ENCODE measurements around the gene PEAK1. TPM values are rescaled to one million over a fixed set of nuclear protein-coding genes. Genes with fewer than 3 reads are reported as not detected.
A peak's percentile ranks its signal among the peaks of the same experiment; 100 is the strongest.

Gene PEAK1
- polyA plus RNA-seq, 2 of the 4 experiments (the other 2 are of a cell fraction): 7.5 to 13.7 TPM

GRCh38 chr15:77243716-77244401 is 176.0 kb downstream of the PEAK1 start (continued):
- no peak for TF ChIP-seq ZC3H11A (IDR thresholded peaks at IDR 0.05)

GRCh38 chr15:77243135-77243534 is 176.8 kb downstream of the PEAK1 start:
- ChIA-PET POLR2A (no interaction called here), CTCF (no interaction called here)
- no peak for TF ChIP-seq POLR2A (IDR thresholded peaks at IDR 0.05; ENCODE audit: low read length)
- ATAC-seq (0 out of 6 replicates have a peak, but pooled peaks of 1 of the 2 experiments have one; percentile 19), DNase-seq (ENCODE audit: low read depth in 1 of 2, low spot score in 1 of 2) (peak in 1 of 2 experiments; percentile 44), FAIRE-seq (no peak)
- Histone ChIP-seq H3K27ac (no peak overlapping the region), H3K9me3 (no peaks in the 10 kb centered on the region), H3K4me3 (no peak overlapping the region), H3K4me1 (no peaks in the 10 kb centered on the region), H3K4me2 (no peak overlapping the region)
- 62% methylated on average over 2 of the region's 2 CpGs for WGBS (ENCODE audit: missing lambda C conversion rate)

GRCh38 chr15:77239882-77240608 is 179.9 kb downstream of the PEAK1 start:
- Histone ChIP-seq H3K4me1 (no peaks in the 10 kb centered on the region), H3K9me3 (peaks cover 5% of the 10 kb centered on the region), H3K4me2 (no peak overlapping the region), H3K4me3 (no peak overlapping the region), H3K27ac (no peak overlapping the region)
- ATAC-seq (no peak), FAIRE-seq (no peak), DNase-seq (ENCODE audit: low read depth in 1 of 2, low spot score in 1 of 2) (no peak)
- ChIA-PET POLR2A (no interaction called here), CTCF (no interaction called here)
- TF ChIP-seq SMC3 (IDR thresholded peaks at IDR 0.05) (no peak), CBX8 (IDR thresholded peaks at IDR 0.05) (no peak), NR3C1 (IDR thresholded peaks at IDR 0.05) (no peak), JUN (IDR thresholded peaks at IDR 0.05) (no peak), POLR2AphosphoS2 (conservative IDR thresholded peaks at IDR 0.05; ENCODE audit: low read length) (no peak), FOSL2 (IDR thresholded peaks at IDR 0.05) (no peak), FOSL2 (CRISPR knock-in tag; IDR thresholded peaks at IDR 0.05) (no peak), POLR2A (IDR thresholded peaks at IDR 0.05; ENCODE audit: low read length) (no peak), HES2 (IDR thresholded peaks at IDR 0.05) (no peak), EP300 (IDR thresholded peaks at IDR 0.05) (no peak), BCL3 (IDR thresholded peaks at IDR 0.05) (no peak), EHF (CRISPR knock-in tag; IDR thresholded peaks at IDR 0.05) (no peak), PHF8 (IDR thresholded peaks at IDR 0.05; ENCODE audit: borderline replicate concordance, low read depth) (no peak), KDM1A (IDR thresholded peaks at IDR 0.05; ENCODE audit: low read depth) (no peak), FOSB (CRISPR knock-in tag; IDR thresholded peaks at IDR 0.05) (no peak), GATA3 (IDR thresholded peaks at IDR 0.05; ENCODE audit: borderline replicate concordance) (no peak), RAD21 (conservative IDR thresholded peaks at IDR 0.05 in 1 of 2, IDR thresholded peaks at IDR 0.05 in 1 of 2) (no peak), RNF2 (IDR thresholded peaks at IDR 0.05; ENCODE audit: borderline replicate concordance, low read depth) (no peak), HEYL (CRISPR knock-in tag; IDR thresholded peaks at IDR 0.05) (no peak)
- WGBS (ENCODE audit: missing lambda C conversion rate): 90% methylated on average over 2 of the region's 2 CpGs

GRCh38 chr15:77235566-77235965 is 184.3 kb downstream of the PEAK1 start:
- Histone ChIP-seq H3K4me2 (no peak overlapping the region), H3K27ac (no peak overlapping the region), H3K4me1 (no peaks in the 10 kb centered on the region), H3K9me3 (peaks cover 5% of the 10 kb centered on the region), H3K4me3 (no peak overlapping the region)
- FAIRE-seq (no peak), ATAC-seq (no peak), DNase-seq (ENCODE audit: low read depth in 1 of 2, low spot score in 1 of 2) (no peak)
- CTCF ChIA-PET: no interaction called here
- TF ChIP-seq RARB (CRISPR knock-in tag; IDR thresholded peaks at IDR 0.05) (no peak), MAX (IDR thresholded peaks at IDR 0.05) (no peak), HOXB13 (CRISPR knock-in tag; IDR thresholded peaks at IDR 0.05; ENCODE audit: low read depth) (no peak), ZFP36 (IDR thresholded peaks at IDR 0.05; ENCODE audit: borderline replicate concordance, partially characterized antibody) (peak; percentile 77), HDAC2 (IDR thresholded peaks at IDR 0.05) (no peak), SMC3 (IDR thresholded peaks at IDR 0.05) (no peak), HES2 (IDR thresholded peaks at IDR 0.05) (no peak)
- WGBS (ENCODE audit: missing lambda C conversion rate): 87% methylated on average over 2 of the region's 2 CpGs
- POLR2A ChIA-PET: no interaction called here

All from A549 (cell line).